GM18520 (cell line): ENCODE results near the gene MRPL39.

Source experiments
- ATAC-seq: cut with Tn5 transposase; IDR thresholded peaks from one replicate; pipeline ENCODE4 v1.9.1; 2021; ENCODE audit not compliant: unreplicated experiment

The MRPL39 gene

DNA sequence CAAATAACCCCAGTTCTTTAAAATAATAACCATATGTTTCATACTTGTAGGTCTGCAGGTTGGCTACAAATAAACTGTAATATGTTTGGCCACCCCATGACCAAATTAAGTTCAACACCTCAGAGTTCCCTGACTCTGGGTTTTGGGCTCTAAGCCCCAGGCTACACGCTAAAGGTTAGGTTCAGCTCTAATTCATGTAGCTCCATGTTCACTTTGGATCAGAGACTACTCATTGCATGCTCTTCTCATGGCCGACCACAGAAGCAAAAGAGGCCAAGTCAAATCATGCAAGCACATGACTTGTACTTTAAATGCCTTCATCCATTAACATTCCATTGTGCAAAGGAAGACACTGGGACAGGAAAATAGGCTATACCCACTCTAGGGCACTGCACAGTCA is 66.2 kb downstream of the MRPL39 start:
- no peak for ATAC-seq

DNA sequence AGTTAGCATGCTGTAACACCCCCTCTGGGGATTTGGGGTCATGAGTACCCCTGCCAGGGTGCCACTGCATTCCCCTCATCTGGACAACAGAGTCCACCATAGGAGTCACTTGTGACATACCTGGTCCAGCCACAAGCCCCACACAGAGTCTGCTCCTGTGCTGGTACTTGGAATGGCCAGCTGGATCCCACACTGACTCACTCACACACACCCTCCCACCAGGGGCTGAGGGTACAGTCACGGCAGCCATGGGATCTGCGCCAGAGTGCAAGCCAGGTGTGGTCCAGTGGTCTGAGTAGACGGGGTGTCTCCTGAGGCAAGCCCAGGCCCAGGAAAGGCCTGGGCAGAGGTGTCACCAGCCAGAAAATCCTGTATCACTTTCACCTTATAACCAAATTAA is 67.7 kb downstream of the MRPL39 start:
- no peak for ATAC-seq

DNA sequence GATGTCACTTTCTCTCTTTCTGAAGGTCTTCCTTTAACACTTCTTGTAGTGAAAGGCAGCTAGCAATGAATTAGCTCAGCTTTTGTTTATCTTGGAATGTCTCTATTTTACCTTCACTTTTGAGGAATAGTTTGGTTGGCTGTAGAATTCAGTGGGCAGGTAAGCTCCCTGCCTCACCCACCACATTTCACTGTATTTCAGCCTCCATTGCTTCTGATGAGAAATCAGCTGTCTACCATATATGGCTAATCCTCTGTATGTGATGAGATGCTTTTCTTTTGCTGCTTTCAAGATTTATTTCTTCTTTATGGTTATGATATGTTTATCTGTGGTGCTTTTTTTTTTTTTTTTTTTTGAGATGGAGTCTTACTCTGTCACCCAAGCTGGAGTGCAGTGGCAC is 70.1 kb downstream of the MRPL39 start:
- no peak for ATAC-seq

DNA sequence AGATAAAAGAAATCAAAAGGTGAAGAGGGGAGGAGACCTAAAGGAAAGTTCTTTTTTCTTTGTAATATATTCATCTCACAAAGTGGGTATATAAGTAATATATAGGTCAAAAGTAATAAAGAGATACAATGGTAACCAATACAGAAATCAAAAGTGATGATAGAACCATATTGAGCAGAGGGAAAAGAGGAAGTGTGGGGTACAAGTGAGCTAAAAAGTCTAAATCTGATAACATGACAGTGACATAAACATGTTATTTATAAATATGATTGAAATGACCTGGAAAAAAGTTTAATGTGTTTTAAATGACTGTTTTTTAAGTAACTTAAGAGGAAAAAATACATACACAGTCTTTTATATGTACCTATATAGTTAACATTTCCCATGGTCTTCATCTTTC is 70.5 kb downstream of the MRPL39 start:
- ATAC-seq = no peak

DNA sequence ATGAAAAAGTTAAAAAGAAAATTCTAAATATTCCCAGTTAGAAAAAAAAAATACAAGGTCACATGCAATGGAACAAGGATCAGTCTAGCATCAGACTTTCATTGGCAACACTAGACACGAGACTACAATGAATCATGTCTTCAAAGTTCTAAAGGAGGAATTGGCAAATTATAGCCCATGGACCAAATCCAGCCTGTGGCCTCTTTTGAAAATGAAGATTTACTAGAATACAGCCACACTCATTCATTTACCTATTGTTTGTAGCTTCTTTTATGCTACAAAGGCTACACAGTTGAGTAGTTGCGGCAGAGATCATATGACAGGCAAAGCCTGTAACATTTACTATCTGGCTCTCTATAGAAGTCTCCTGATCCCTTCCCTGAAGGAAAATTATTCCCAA is 71.4 kb downstream of the MRPL39 start:
- no peak for ATAC-seq
